K562 (cell line): ENCODE results near the gene CA5B. TPM values are rescaled to one million over a fixed set of nuclear protein-coding genes. Genes with fewer than 3 reads are reported as not detected.
A peak's percentile ranks its signal among the peaks of the same experiment; 100 is the strongest.

ENCODE experiments used
- ARHGAP35 ChIP-seq: fragments of 450-650 bp; IDR thresholded peaks from 2 replicates; pipeline ENCODE4 v1.6.1; 2018; ENCODE audit not compliant: partially characterized antibody
- CEBPG ChIP-seq, 3 experiments: fragments of 200-800 bp in 1 of 3; sonication (Bioruptor generic) in 1 of 3; sonication (generic) in 1 of 3; formaldehyde crosslinking in 1 of 3; IDR thresholded peaks in 2 of 3; conservative IDR thresholded peaks in 1 of 3; 2 replicates each; pipeline versions ENCODE4 v1.6.1 to v1.8.0; 2016 to 2022; ENCODE audit warnings: missing compliant biosample characterization in 2 of 3, missing genetic modification characterization in 2 of 3, mild to moderate bottlenecking in 1 of 3, missing genetic modification reagents in 1 of 3
- KDM5B ChIP-seq: fragments of 200-600 bp; sonication (generic); IDR thresholded peaks from 2 replicates; pipeline ENCODE4 v1.6.1; 2012; ENCODE audit warnings: low read depth, mild to moderate bottlenecking, moderate library complexity, low read length, control low read depth, inconsistent platforms; ENCODE audit not compliant: insufficient replicate concordance
- KLF13 ChIP-seq: fragments of 450-650 bp; IDR thresholded peaks from 2 replicates; pipeline ENCODE4 v1.6.1; 2016; ENCODE audit warnings: missing genetic modification characterization, low read depth, mild to moderate bottlenecking, missing compliant biosample characterization, moderate library complexity, borderline replicate concordance
- NFE2L1 ChIP-seq: fragments of 450-650 bp; IDR thresholded peaks from 2 replicates; pipeline ENCODE4 v1.6.1; 2016; ENCODE audit warnings: missing genetic modification characterization, low read depth, mild to moderate bottlenecking, missing compliant biosample characterization, moderate library complexity, borderline replicate concordance
- NR2F6 ChIP-seq: fragments of 450-650 bp; formaldehyde crosslinking; IDR thresholded peaks from 2 replicates; pipeline ENCODE4 v1.4.0; 2020; ENCODE audit warnings: mild to moderate bottlenecking
- POLR2AphosphoS2 ChIP-seq: IDR thresholded peaks from 2 replicates; pipeline ENCODE4 v1.6.1; 2012; ENCODE audit warnings: low read length, improper control_type of control experiment
- RAD21 ChIP-seq, 2 experiments: fragments of 250-450 bp in 1 of 2; fragments of 450-650 bp in 1 of 2; sonication (Bioruptor Pico) in 1 of 2; formaldehyde crosslinking in 1 of 2; IDR thresholded peaks in 1 of 2; conservative IDR thresholded peaks in 1 of 2; 2 replicates each; pipeline versions ENCODE4 v1.4.0 to v1.8.0; 2020 to 2022; ENCODE audit warnings: mild to moderate bottlenecking in 2 of 2, moderate library complexity in 1 of 2
- SIX5 ChIP-seq, 2 experiments: IDR thresholded peaks; 2 replicates each; pipeline ENCODE4 v1.6.1; 2011; ENCODE audit warnings: low read length in 2 of 2, borderline replicate concordance in 1 of 2, low read depth in 1 of 2, mild to moderate bottlenecking in 1 of 2, moderate library complexity in 1 of 2; ENCODE audit not compliant: insufficient read depth in 1 of 2
- TEAD1 ChIP-seq, 2 experiments: fragments of 450-650 bp in 1 of 2; sonication (generic) in 1 of 2; formaldehyde crosslinking; IDR thresholded peaks; 2 replicates each; pipeline versions ENCODE4 v1.4.0 to v1.8.0; 2020 to 2022; ENCODE audit warnings: mild to moderate bottlenecking in 2 of 2, missing genetic modification reagents in 1 of 2
- ZNF124 ChIP-seq: sonication (generic); formaldehyde crosslinking; IDR thresholded peaks from 2 replicates; pipeline ENCODE4 v1.8.1; 2022; ENCODE audit warnings: missing genetic modification reagents
- ZNF75A ChIP-seq: fragments of 450-650 bp; formaldehyde crosslinking; IDR thresholded peaks from 2 replicates; pipeline ENCODE4 v1.4.0; 2020; ENCODE audit warnings: mild to moderate bottlenecking
- polyA plus RNA-seq, 8 experiments: library from polyadenylated mRNA; depleted of rRNA in 4 of 8; stranded (reverse) in 5 of 8; unstranded in 3 of 8; fragments of >200 nt; fragmentation: Nextera tagmentation in 2 of 8; fragmentation: Illumina TruSeq in 1 of 8; extraction: Ambion mirVana in 2 of 8; extraction: Trizol in 1 of 8; gene quantifications; 2 replicates each; pipeline versions ENCODE4 v1.2.1 to v1.2.3, GENCODE V29; 2011 to 2014; ENCODE audit warnings: inconsistent platforms in 1 of 8, missing spikeins in 1 of 8
- total RNA-seq, 7 experiments: library from RNA; depleted of rRNA in 6 of 7; stranded (reverse); fragments of >200 nt in 6 of 7; fragmentation: Illumina TruSeq in 2 of 7; extraction: Trizol in 2 of 7; gene quantifications; 2 replicates each; pipeline versions ENCODE4 v1.2.1 to v1.2.3, GENCODE V29; 2011 to 2021; ENCODE audit warnings: low replicate concordance in 1 of 7
- TF ChIP-seq, protein P1 (sequence below): IDR thresholded peaks from 2 replicates; pipeline ENCODE4 v1.6.1; 2016; ENCODE audit warnings: missing genetic modification characterization, missing compliant biosample characterization
- TF ChIP-seq, protein P2 (sequence below): fragments of 250-450 bp; sonication (Bioruptor Pico); IDR thresholded peaks from 2 replicates; pipeline ENCODE4 v1.4.0; 2020; ENCODE audit warnings: mild to moderate bottlenecking, moderate library complexity
- TF ChIP-seq, protein P3 (sequence below): fragments of 450-650 bp; formaldehyde crosslinking; IDR thresholded peaks from 2 replicates; pipeline ENCODE4 v1.4.0; 2020; ENCODE audit warnings: mild to moderate bottlenecking
- TF ChIP-seq, protein P4 (sequence below): fragments of 200-800 bp; sonication (Bioruptor generic); IDR thresholded peaks from 2 replicates; pipeline ENCODE4 v1.6.1; 2016; ENCODE audit warnings: missing genetic modification characterization, missing compliant biosample characterization

The CA5B gene
- total and polyA plus RNA-seq, 9 of the 15 experiments (the other 6 are each of a cell fraction or from before 2014, with no cell fraction given): 0.55 to 3.7 (median 2.6) TPM

DNA sequence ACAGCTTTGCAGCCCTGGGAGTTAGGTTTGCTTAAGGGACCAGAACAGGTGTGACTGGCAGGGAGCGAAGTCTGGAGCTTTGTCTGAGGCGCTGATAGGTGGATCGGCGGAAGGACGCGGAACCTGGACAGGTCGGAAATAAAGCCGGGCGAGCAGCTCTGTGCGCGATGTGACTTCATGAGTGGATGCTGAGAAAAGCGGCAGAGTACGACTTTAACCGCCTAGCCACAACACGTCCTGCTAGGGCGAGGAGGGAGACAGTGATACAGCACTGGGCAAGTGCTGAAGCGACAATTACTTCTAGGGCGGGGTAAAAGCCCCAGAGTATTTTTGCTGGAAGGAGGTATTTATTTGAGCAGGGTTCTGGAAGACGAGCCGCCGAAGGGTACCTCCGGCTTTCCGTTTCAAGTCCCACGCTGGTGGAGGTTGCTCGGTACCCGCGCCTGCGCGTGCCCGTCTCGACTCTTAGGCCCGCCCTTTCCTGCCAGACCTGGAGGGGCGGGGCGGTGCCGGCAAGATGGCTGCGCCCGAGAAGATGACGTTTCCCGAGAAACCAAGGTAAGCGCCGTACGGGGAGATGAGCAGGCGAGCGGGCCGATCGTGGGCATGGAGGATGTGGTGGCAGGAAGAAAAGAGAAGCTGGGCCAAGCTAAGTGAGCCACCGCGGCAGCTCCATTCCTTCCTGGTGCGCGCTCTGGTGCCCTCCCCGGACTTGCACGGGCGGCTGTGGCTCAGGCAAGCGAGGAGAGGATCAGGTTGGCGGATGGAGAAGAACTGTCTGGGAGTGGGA is 52.1 kb downstream of the CA5B start, which contains the start of gene ZRSR2 (continued):
- TF ChIP-seq, protein P1, sequence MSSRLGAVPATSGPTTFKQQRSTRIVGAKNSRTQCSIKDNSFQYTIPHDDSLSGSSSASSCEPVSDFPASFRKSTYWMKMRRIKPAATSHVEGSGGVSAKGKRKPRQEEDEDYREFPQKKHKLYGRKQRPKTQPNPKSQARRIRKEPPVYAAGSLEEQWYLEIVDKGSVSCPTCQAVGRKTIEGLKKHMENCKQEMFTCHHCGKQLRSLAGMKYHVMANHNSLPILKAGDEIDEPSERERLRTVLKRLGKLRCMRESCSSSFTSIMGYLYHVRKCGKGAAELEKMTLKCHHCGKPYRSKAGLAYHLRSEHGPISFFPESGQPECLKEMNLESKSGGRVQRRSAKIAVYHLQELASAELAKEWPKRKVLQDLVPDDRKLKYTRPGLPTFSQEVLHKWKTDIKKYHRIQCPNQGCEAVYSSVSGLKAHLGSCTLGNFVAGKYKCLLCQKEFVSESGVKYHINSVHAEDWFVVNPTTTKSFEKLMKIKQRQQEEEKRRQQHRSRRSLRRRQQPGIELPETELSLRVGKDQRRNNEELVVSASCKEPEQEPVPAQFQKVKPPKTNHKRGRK (tag): no peak
- TF ChIP-seq, protein P2, sequence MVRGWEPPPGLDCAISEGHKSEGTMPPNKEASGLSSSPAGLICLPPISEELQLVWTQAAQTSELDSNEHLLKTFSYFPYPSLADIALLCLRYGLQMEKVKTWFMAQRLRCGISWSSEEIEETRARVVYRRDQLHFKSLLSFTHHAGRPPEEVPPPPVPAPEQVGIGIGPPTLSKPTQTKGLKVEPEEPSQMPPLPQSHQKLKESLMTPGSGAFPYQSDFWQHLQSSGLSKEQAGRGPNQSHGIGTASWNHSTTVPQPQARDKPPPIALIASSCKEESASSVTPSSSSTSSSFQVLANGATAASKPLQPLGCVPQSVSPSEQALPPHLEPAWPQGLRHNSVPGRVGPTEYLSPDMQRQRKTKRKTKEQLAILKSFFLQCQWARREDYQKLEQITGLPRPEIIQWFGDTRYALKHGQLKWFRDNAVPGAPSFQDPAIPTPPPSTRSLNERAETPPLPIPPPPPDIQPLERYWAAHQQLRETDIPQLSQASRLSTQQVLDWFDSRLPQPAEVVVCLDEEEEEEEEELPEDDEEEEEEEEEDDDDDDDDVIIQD (CRISPR knock-in tag): no peak
- TF ChIP-seq, protein P3, sequence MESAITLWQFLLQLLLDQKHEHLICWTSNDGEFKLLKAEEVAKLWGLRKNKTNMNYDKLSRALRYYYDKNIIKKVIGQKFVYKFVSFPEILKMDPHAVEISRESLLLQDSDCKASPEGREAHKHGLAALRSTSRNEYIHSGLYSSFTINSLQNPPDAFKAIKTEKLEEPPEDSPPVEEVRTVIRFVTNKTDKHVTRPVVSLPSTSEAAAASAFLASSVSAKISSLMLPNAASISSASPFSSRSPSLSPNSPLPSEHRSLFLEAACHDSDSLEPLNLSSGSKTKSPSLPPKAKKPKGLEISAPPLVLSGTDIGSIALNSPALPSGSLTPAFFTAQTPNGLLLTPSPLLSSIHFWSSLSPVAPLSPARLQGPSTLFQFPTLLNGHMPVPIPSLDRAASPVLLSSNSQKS (CRISPR knock-in tag): no peak
- TF ChIP-seq, protein P4, sequence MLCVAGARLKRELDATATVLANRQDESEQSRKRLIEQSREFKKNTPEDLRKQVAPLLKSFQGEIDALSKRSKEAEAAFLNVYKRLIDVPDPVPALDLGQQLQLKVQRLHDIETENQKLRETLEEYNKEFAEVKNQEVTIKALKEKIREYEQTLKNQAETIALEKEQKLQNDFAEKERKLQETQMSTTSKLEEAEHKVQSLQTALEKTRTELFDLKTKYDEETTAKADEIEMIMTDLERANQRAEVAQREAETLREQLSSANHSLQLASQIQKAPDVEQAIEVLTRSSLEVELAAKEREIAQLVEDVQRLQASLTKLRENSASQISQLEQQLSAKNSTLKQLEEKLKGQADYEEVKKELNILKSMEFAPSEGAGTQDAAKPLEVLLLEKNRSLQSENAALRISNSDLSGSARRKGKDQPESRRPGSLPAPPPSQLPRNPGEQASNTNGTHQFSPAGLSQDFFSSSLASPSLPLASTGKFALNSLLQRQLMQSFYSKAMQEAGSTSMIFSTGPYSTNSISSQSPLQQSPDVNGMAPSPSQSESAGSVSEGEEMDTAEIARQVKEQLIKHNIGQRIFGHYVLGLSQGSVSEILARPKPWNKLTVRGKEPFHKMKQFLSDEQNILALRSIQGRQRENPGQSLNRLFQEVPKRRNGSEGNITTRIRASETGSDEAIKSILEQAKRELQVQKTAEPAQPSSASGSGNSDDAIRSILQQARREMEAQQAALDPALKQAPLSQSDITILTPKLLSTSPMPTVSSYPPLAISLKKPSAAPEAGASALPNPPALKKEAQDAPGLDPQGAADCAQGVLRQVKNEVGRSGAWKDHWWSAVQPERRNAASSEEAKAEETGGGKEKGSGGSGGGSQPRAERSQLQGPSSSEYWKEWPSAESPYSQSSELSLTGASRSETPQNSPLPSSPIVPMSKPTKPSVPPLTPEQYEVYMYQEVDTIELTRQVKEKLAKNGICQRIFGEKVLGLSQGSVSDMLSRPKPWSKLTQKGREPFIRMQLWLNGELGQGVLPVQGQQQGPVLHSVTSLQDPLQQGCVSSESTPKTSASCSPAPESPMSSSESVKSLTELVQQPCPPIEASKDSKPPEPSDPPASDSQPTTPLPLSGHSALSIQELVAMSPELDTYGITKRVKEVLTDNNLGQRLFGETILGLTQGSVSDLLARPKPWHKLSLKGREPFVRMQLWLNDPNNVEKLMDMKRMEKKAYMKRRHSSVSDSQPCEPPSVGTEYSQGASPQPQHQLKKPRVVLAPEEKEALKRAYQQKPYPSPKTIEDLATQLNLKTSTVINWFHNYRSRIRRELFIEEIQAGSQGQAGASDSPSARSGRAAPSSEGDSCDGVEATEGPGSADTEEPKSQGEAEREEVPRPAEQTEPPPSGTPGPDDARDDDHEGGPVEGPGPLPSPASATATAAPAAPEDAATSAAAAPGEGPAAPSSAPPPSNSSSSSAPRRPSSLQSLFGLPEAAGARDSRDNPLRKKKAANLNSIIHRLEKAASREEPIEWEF (CRISPR knock-in tag): no peak
- TF ChIP-seq KLF13 (tag) (no peak), NFE2L1 (no peak), KDM5B (peak; percentile 81), ARHGAP35 (no peak), RAD21 (CRISPR knock-in tag; conservative IDR thresholded peaks at IDR 0.05 in 1 of 2, IDR thresholded peaks at IDR 0.05 in 1 of 2) (no peak), ZNF124 (CRISPR knock-in tag) (no peak), ZNF75A (CRISPR knock-in tag) (no peak), SIX5 (IDR thresholded peaks at IDR 0.05; ENCODE audit: borderline replicate concordance in 1 of 2, insufficient read depth in 1 of 2, low read depth in 1 of 2, low read length in 2 of 2) (no peak), TEAD1 (CRISPR knock-in tag; IDR thresholded peaks at IDR 0.05) (no peak), CEBPG (CRISPR knock-in tag; IDR thresholded peaks at IDR 0.05) (no peak), CEBPG (tag; conservative IDR thresholded peaks at IDR 0.05 in 1 of 2, IDR thresholded peaks at IDR 0.05 in 1 of 2) (no peak), NR2F6 (no peak), POLR2AphosphoS2 (no peak)
